Measurements from ENCODE around the gene ODR4.
"Not testable (repeated sequence)": the region's sequence is repeated elsewhere in the genome, so short reads cannot be mapped to it uniquely, and the experiment has no call there.

DNA sequence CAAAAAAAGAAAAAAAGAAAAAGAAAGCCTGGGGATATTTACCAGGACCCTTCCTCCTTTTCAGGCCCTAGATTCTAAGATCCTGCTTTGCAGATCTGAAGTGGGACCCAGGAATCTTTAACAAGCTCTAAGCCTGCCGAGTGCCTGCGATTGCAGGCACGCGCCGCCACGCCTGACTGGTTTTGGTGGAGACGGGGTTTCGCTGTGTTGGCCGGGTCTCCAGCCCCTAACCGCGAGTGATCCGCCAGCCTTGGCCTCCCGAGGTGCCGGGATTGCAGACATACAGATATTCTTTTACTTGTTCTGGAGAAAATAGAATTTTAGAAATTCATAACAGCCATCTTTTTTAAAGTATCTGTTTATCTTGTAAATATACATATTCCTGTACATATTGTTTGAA lies 83.5 kb downstream of the ODR4 start:
- TF ChIP-seq EZH2 (IDR thresholded peaks at IDR 0.05; ENCODE audit: low read length, unreplicated experiment); EZH2phosphoT487 (IDR thresholded peaks at IDR 0.05; ENCODE audit: borderline replicate concordance, low read length): not testable (repeated sequence)
- TF ChIP-seq, protein P1, sequence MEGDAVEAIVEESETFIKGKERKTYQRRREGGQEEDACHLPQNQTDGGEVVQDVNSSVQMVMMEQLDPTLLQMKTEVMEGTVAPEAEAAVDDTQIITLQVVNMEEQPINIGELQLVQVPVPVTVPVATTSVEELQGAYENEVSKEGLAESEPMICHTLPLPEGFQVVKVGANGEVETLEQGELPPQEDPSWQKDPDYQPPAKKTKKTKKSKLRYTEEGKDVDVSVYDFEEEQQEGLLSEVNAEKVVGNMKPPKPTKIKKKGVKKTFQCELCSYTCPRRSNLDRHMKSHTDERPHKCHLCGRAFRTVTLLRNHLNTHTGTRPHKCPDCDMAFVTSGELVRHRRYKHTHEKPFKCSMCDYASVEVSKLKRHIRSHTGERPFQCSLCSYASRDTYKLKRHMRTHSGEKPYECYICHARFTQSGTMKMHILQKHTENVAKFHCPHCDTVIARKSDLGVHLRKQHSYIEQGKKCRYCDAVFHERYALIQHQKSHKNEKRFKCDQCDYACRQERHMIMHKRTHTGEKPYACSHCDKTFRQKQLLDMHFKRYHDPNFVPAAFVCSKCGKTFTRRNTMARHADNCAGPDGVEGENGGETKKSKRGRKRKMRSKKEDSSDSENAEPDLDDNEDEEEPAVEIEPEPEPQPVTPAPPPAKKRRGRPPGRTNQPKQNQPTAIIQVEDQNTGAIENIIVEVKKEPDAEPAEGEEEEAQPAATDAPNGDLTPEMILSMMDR (conservative IDR thresholded peaks at IDR 0.05; ENCODE audit: low read depth, low read length), result not testable (repeated sequence)

Data from PC-3 (cell line).